HUES48 (cell line): ENCODE results near the gene PVALEF.

Source experiments
- H3K27ac ChIP-seq: one replicate; pipeline ENCODE4 v1.7.0; 2013; ENCODE audit warnings: low read depth, low read length, inconsistent platforms
- H3K27me3 ChIP-seq: 2 replicates; pipeline ENCODE4 v1.6.1; 2013; ENCODE audit warnings: mild to moderate bottlenecking, low read length; ENCODE audit not compliant: control insufficient read depth, insufficient read depth
- H3K36me3 ChIP-seq: 2 replicates; pipeline ENCODE4 v1.6.1; 2013; ENCODE audit warnings: low read length; ENCODE audit not compliant: control insufficient read depth, insufficient read depth
- H3K4me1 ChIP-seq: 2 replicates; pipeline ENCODE4 v1.6.1; 2013; ENCODE audit warnings: mild to moderate bottlenecking, low read length; ENCODE audit not compliant: control insufficient read depth, insufficient read depth
- H3K4me3 ChIP-seq: 2 replicates; pipeline ENCODE4 v1.5.1; 2013; ENCODE audit warnings: mild to moderate bottlenecking, low read depth, low read length
- H3K9ac ChIP-seq: 2 replicates; pipeline ENCODE4 v1.6.1; 2013; ENCODE audit warnings: mild to moderate bottlenecking, low read depth, low read length, moderate library complexity
- H3K9me3 ChIP-seq: 2 replicates; pipeline ENCODE4 v1.6.1; 2013; ENCODE audit warnings: low read length; ENCODE audit not compliant: control insufficient read depth, insufficient read depth

The PVALEF gene

GRCh38 chr17:81179861-81180260, 14.6 kb downstream of the PVALEF start:
- Histone ChIP-seq H3K4me3 (no peak overlapping the region), H3K9ac (no peak overlapping the region), H3K36me3 (no peaks in the 10 kb centered on the region), H3K4me1 (no peaks in the 10 kb centered on the region), H3K27me3 (no peaks in the 10 kb centered on the region), H3K27ac (no peak overlapping the region), H3K9me3 (no peaks in the 10 kb centered on the region)

GRCh38 chr17:81180836-81181810, 15.8 kb downstream of the PVALEF start:
- Histone ChIP-seq H3K9me3 (no peaks in the 10 kb centered on the region), H3K27me3 (no peaks in the 10 kb centered on the region), H3K4me3 (no peak overlapping the region), H3K36me3 (no peaks in the 10 kb centered on the region), H3K27ac (no peak overlapping the region), H3K4me1 (no peaks in the 10 kb centered on the region), H3K9ac (no peak overlapping the region)

DNA sequence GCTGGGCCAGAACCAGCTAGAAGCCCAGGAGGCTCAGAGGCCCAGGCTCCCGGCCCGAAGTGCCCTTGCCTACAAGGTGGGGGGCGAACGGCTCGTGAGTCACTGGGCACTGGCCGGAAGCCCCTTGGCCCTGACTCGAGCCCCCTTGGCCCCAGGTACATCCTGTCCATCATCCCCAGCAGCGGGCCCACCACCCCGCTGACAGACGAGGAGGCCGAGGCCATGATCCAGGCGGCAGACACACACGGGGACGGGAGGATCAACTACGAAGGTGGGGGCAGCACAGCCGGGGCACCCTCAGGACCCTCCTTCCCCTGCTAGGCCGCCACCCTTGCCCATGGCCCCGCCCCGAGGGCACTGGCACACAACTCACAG, 16.5 kb downstream of the PVALEF start:
- Histone ChIP-seq H3K36me3 (no peaks in the 10 kb centered on the region), H3K9me3 (no peaks in the 10 kb centered on the region), H3K9ac (no peak overlapping the region), H3K27ac (no peak overlapping the region), H3K27me3 (no peaks in the 10 kb centered on the region), H3K4me3 (no peak overlapping the region), H3K4me1 (no peaks in the 10 kb centered on the region)

GRCh38 chr17:81182596-81182995, 17.3 kb downstream of the PVALEF start:
- Histone ChIP-seq H3K9ac (no peak overlapping the region), H3K4me1 (no peaks in the 10 kb centered on the region), H3K27me3 (no peaks in the 10 kb centered on the region), H3K4me3 (no peak overlapping the region), H3K27ac (no peak overlapping the region), H3K9me3 (no peaks in the 10 kb centered on the region), H3K36me3 (no peaks in the 10 kb centered on the region)

- Histone ChIP-seq H3K9ac (no peak overlapping the region), H3K36me3 (peaks cover 1% of the 10 kb centered on the region; the same call in 1 of the 2 replicates), H3K4me1 (no peaks in the 10 kb centered on the region), H3K27ac (no peak overlapping the region), H3K4me3 (no peak overlapping the region), H3K27me3 (no peaks in the 10 kb centered on the region), H3K9me3 (no peaks in the 10 kb centered on the region)
These were observed 18.0 kb downstream of the PVALEF start for GRCh38 chr17:81183316-81183715.

- H3K9ac ChIP-seq, result no peak overlapping the region
- H3K27ac ChIP-seq, result no peak overlapping the region
- no peaks in the 10 kb centered on the region for H3K4me1 ChIP-seq
- H3K9me3 ChIP-seq, result no peaks in the 10 kb centered on the region
- no peaks in the 10 kb centered on the region for H3K27me3 ChIP-seq
- H3K36me3 ChIP-seq, result peaks cover 6% of the 10 kb centered on the region; the same call in 1 of the 2 replicates
- H3K4me3 ChIP-seq, result no peak overlapping the region
These were observed 18.5 kb downstream of the PVALEF start for GRCh38 chr17:81183807-81184206.

GRCh38 chr17:81184555-81184954, 19.2 kb downstream of the PVALEF start:
- H3K27ac ChIP-seq, result no peak overlapping the region
- H3K36me3 ChIP-seq, result peaks cover 13% of the 10 kb centered on the region
- H3K4me3 ChIP-seq, result no peak overlapping the region
- H3K4me1 ChIP-seq, result no peaks in the 10 kb centered on the region
- H3K27me3 ChIP-seq, result no peaks in the 10 kb centered on the region
- H3K9me3 ChIP-seq, result no peaks in the 10 kb centered on the region
- H3K9ac ChIP-seq, result no peak overlapping the region

DNA sequence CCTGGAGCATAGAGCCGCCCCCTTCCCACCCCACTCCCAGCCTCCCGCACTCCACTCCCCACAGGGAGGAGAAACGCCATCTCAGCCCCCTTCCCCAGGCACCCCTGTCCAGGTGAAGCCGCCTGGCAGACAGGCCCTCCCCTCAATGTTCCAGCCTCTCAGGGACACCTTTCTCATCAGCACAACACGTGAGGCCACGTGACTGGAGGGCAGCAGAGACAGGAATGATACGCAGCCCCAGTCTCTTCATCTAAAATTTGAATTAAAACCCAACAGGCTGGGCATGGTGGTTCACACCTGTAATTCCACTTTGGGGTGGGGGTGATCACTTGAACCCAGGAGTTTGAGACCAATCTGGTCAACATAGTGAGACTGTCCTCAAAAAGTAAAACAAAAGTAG, 20.9 kb downstream of the PVALEF start:
- Histone ChIP-seq H3K9ac (no peak overlapping the region), H3K27ac (no peak overlapping the region), H3K27me3 (no peaks in the 10 kb centered on the region), H3K4me1 (no peaks in the 10 kb centered on the region), H3K9me3 (no peaks in the 10 kb centered on the region), H3K4me3 (no peak overlapping the region), H3K36me3 (peaks cover 23% of the 10 kb centered on the region)

DNA sequence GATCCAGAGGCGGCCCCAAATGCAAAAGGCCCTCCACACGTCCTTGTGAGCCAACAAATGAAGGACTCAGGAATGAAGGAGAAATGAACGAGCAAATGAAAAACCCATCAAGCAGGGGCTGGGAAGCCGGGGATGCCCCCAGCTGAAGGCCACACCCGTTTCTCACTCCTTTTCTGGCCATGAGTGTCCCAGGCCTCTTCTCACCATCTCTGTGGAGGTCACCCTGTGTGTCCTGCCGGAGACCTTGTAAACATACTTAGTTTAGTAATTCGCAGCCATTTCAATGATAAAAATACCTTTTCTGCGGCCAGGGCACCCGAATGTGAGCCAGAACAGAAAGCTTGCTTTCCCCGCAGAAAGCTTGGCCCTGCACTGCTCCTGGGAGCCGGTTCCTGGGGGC, 21.8 kb downstream of the PVALEF start:
- Histone ChIP-seq H3K27me3 (no peaks in the 10 kb centered on the region), H3K4me1 (no peaks in the 10 kb centered on the region), H3K27ac (no peak overlapping the region), H3K9me3 (no peaks in the 10 kb centered on the region), H3K9ac (no peak overlapping the region), H3K36me3 (peaks cover 23% of the 10 kb centered on the region), H3K4me3 (no peak overlapping the region)

- no peak overlapping the region for H3K9ac ChIP-seq
- no peaks in the 10 kb centered on the region for H3K27me3 ChIP-seq
- H3K27ac ChIP-seq, result no peak overlapping the region
- H3K9me3 ChIP-seq, result no peaks in the 10 kb centered on the region
- no peaks in the 10 kb centered on the region for H3K4me1 ChIP-seq
- peaks cover 23% of the 10 kb centered on the region for H3K36me3 ChIP-seq
- H3K4me3 ChIP-seq, result no peak overlapping the region
These were observed 22.5 kb downstream of the PVALEF start for GRCh38 chr17:81187586-81188490.

DNA sequence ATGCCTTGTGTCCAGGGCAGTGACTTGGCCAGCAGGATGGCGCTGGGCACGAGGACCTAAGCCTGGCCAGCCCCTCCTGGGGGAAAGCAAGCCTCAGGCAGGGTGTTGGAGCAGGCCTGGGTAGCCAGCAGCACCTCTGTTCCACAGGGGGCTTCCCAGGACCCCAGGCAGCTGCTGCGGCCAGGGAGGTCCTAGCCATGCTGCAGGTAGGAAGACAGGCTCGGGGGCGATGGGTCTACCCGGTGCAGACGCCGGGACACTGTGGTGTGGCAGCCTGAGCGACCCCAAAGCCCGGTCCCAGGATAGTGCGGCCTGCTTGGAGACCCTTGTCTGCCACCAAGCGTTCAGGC, 23.2 kb downstream of the PVALEF start:
- H3K9me3 ChIP-seq, result no peaks in the 10 kb centered on the region
- no peaks in the 10 kb centered on the region for H3K4me1 ChIP-seq
- no peak overlapping the region for H3K27ac ChIP-seq
- H3K9ac ChIP-seq, result no peak overlapping the region
- H3K36me3 ChIP-seq, result peaks cover 26% of the 10 kb centered on the region
- H3K4me3 ChIP-seq, result no peak overlapping the region
- H3K27me3 ChIP-seq, result no peaks in the 10 kb centered on the region
